H1 (cell line): Measurements from ENCODE around the gene AKT1. TPM values are rescaled to one million over a fixed set of nuclear protein-coding genes. Genes with fewer than 3 reads are reported as not detected.

ENCODE experiments used
- CTCF ChIA-PET: fragments of 300-600 bp; sonication (Branson Sonifier 250); formaldehyde crosslinking; loops from one replicate; lab custom pipeline; 2021; ENCODE audit not compliant: partially characterized antibody; lab: Charles Lee
- POLR2A ChIA-PET: fragments of 300-600 bp; sonication (Branson Sonifier 250); formaldehyde crosslinking; loops from one replicate; lab custom pipeline; 2021; ENCODE audit warnings: inconsistent platforms; ENCODE audit not compliant: partially characterized antibody; lab: Charles Lee
- DNase-seq, 2 experiments: peaks; one replicate each; pipeline versions ENCODE4 v3.0.0 to v3.0.0-alpha.2; 2010 to 2022; ENCODE audit warnings: low spot score in 2 of 2, low read depth in 1 of 2, mixed read lengths in 1 of 2
- FAIRE-seq: peaks from 2 replicates; lab custom pipeline; 2011; peaks lifted over from hg19 to GRCh38; lab: Jason Lieb, UNC
- H2AFZ ChIP-seq: 2 replicates; pipeline ENCODE4 v1.8.1; 2012; ENCODE audit warnings: low read length, inconsistent platforms
- H2AK5ac ChIP-seq: 2 replicates; pipeline ENCODE4 v1.6.1; 2013; ENCODE audit warnings: low read depth, low read length
- H2BK120ac ChIP-seq: replicated peaks from 2 replicates; pipeline ENCODE3; 2013; ENCODE audit warnings: low read depth, low read length, inconsistent platforms
- H2BK12ac ChIP-seq: 2 replicates; pipeline ENCODE4 v1.6.1; 2013; ENCODE audit warnings: low read depth, low read length
- H2BK15ac ChIP-seq: 2 replicates; pipeline ENCODE4 v1.6.1; 2013; ENCODE audit warnings: low read length
- H2BK20ac ChIP-seq: 2 replicates; pipeline ENCODE4 v1.6.1; 2013; ENCODE audit warnings: low read length
- H2BK5ac ChIP-seq: 2 replicates; pipeline ENCODE4 v1.6.1; 2013; ENCODE audit warnings: low read depth, low read length
- H3K14ac ChIP-seq: 2 replicates; pipeline ENCODE4 v1.6.1; 2013; ENCODE audit warnings: inconsistent platforms; ENCODE audit not compliant: insufficient read length
- H3K18ac ChIP-seq: 2 replicates; pipeline ENCODE4 v1.6.1; 2013; ENCODE audit warnings: low read length; ENCODE audit errors: extremely low read depth
- H3K23ac ChIP-seq: 2 replicates; pipeline ENCODE4 v1.6.1; 2013; ENCODE audit warnings: inconsistent platforms; ENCODE audit not compliant: insufficient read length
- H3K23me2 ChIP-seq: 2 replicates; pipeline ENCODE4 v1.6.1; 2013; ENCODE audit warnings: low read depth, low read length
- H3K27ac ChIP-seq: 2 replicates; pipeline ENCODE4 v1.6.1; 2011; ENCODE audit warnings: low read depth, low read length, inconsistent platforms
- H3K27me3 ChIP-seq, 4 experiments: replicated peaks in 1 of 4; 1 replicate in 1 of 4; 2 replicates in 3 of 4; pipeline versions ENCODE4 v1.6.1 to v1.8.1; 2011 to 2013; ENCODE audit warnings: low read length in 3 of 4, mild to moderate bottlenecking in 3 of 4, inconsistent platforms in 2 of 4, mixed read lengths in 2 of 4, moderate library complexity in 1 of 4; ENCODE audit not compliant: control insufficient read depth in 3 of 4, insufficient read depth in 3 of 4; ENCODE audit errors: extremely low read depth in 1 of 4
- H3K36me3 ChIP-seq, 4 experiments: 2 replicates each; pipeline versions ENCODE4 v1.6.1 to v1.8.1; 2011 to 2013; ENCODE audit warnings: mild to moderate bottlenecking in 4 of 4, low read length in 3 of 4, moderate library complexity in 2 of 4, control low read depth in 1 of 4, inconsistent platforms in 1 of 4; ENCODE audit not compliant: insufficient read depth in 4 of 4, control insufficient read depth in 2 of 4
- H3K4ac ChIP-seq: replicated peaks from 2 replicates; pipeline ENCODE3; 2013; ENCODE audit warnings: low read length, low read depth, mixed read lengths, inconsistent platforms; ENCODE audit not compliant: insufficient read length
- H3K4me1 ChIP-seq, 4 experiments: replicated peaks in 1 of 4; 1 replicate in 1 of 4; 2 replicates in 3 of 4; pipeline versions ENCODE4 v1.6.1 to v1.8.1; 2011 to 2013; ENCODE audit warnings: low read length in 3 of 4, inconsistent platforms in 2 of 4, mixed read lengths in 1 of 4; ENCODE audit not compliant: insufficient read depth in 4 of 4, control insufficient read depth in 3 of 4
- H3K4me2 ChIP-seq, 2 experiments: 2 replicates each; pipeline versions ENCODE4 v1.6.1 to v1.8.1; 2011 to 2013; ENCODE audit warnings: low read depth in 2 of 2, low read length in 2 of 2, control low read depth in 1 of 2, inconsistent platforms in 1 of 2, mild to moderate bottlenecking in 1 of 2; ENCODE audit not compliant: insufficient read depth in 1 of 2
- H3K4me3 ChIP-seq, 4 experiments: fragments of 200-600, 300-600 bp in 1 of 4; sonication (generic), shearing (Covaris generic), sonication (Bioruptor Twin) in 1 of 4; 2 replicates each; pipeline versions ENCODE4 v1.5.1 to v1.8.1; 2011 to 2016; ENCODE audit warnings: low read length in 4 of 4, low read depth in 3 of 4, control low read depth in 2 of 4, inconsistent platforms in 2 of 4, mild to moderate bottlenecking in 2 of 4, mixed read lengths in 1 of 4, moderate library complexity in 1 of 4; ENCODE audit not compliant: insufficient read depth in 2 of 4; ENCODE audit errors: extremely low read depth in 1 of 4
- H3K56ac ChIP-seq: replicated peaks from 2 replicates; pipeline ENCODE3; 2013; ENCODE audit warnings: low read depth, mild to moderate bottlenecking, mixed read lengths, low read length, inconsistent platforms; ENCODE audit not compliant: insufficient read length
- H3K79me1 ChIP-seq: 2 replicates; pipeline ENCODE4 v1.6.1; 2013; ENCODE audit warnings: low read depth, low read length, control low read depth
- H3K79me2 ChIP-seq, 2 experiments: 2 replicates each; pipeline versions ENCODE4 v1.6.1 to v1.8.1; 2012 to 2013; ENCODE audit warnings: low read length in 2 of 2, mild to moderate bottlenecking in 2 of 2, inconsistent platforms in 1 of 2; ENCODE audit not compliant: insufficient read depth in 2 of 2, control insufficient read depth in 1 of 2
- H3K9ac ChIP-seq, 4 experiments: replicated peaks in 1 of 4; 1 replicate in 1 of 4; 2 replicates in 3 of 4; pipeline versions ENCODE4 v1.6.1 to v1.8.1; 2011 to 2013; ENCODE audit warnings: low read depth in 3 of 4, low read length in 3 of 4, control low read depth in 2 of 4, mild to moderate bottlenecking in 2 of 4, moderate library complexity in 2 of 4, inconsistent platforms in 1 of 4; ENCODE audit errors: extremely low read depth in 1 of 4
- H3K9me3 ChIP-seq, 2 experiments: 2 replicates each; pipeline versions ENCODE4 v1.6.1 to v1.8.1; 2012 to 2013; ENCODE audit warnings: mild to moderate bottlenecking in 2 of 2, moderate library complexity in 2 of 2, control low read depth in 1 of 2, inconsistent platforms in 1 of 2, low read depth in 1 of 2, low read length in 1 of 2, mixed read lengths in 1 of 2; ENCODE audit not compliant: insufficient read depth in 2 of 2
- H4K20me1 ChIP-seq, 2 experiments: replicated peaks in 1 of 2; 2 replicates each; pipeline versions ENCODE3 to v1.8.1; 2011 to 2013; ENCODE audit warnings: inconsistent platforms in 2 of 2, low read length in 2 of 2, mild to moderate bottlenecking in 1 of 2; ENCODE audit not compliant: insufficient read depth in 2 of 2, control insufficient read depth in 1 of 2
- H4K5ac ChIP-seq: 2 replicates; pipeline ENCODE4 v1.6.1; 2013; ENCODE audit warnings: low read length, low read depth, mixed read lengths, inconsistent platforms; ENCODE audit not compliant: insufficient read length
- H4K8ac ChIP-seq: 2 replicates; pipeline ENCODE4 v1.8.0; 2013; ENCODE audit warnings: mild to moderate bottlenecking, moderate library complexity, low read length, inconsistent platforms; ENCODE audit not compliant: insufficient read depth; ENCODE audit errors: extremely low read depth
- H4K91ac ChIP-seq: replicated peaks from 2 replicates; pipeline ENCODE3; 2013; ENCODE audit warnings: low read length, mixed read lengths, inconsistent platforms; ENCODE audit not compliant: insufficient read length
- BRCA1 ChIP-seq: IDR thresholded peaks from 2 replicates; pipeline ENCODE4 v1.6.1; 2012; ENCODE audit warnings: low read depth, low read length, improper control_type of control experiment
- CEBPB ChIP-seq: IDR thresholded peaks from 2 replicates; pipeline ENCODE4 v1.6.1; 2012; ENCODE audit warnings: low read depth, low read length
- PHF8 ChIP-seq: fragments of 200-600 bp; sonication (generic); conservative IDR thresholded peaks from 2 replicates; pipeline ENCODE4 v1.7.1; 2012; ENCODE audit warnings: low read depth, mild to moderate bottlenecking, inconsistent platforms, low read length, moderate library complexity
- POU5F1 ChIP-seq: IDR thresholded peaks from 2 replicates; pipeline ENCODE4 v1.6.1; 2011; ENCODE audit warnings: low read depth, mild to moderate bottlenecking, low read length, moderate library complexity
- SIX5 ChIP-seq: IDR thresholded peaks from 2 replicates; pipeline ENCODE4 v1.6.1; 2011; ENCODE audit warnings: mild to moderate bottlenecking, low read depth, low read length
- SP1 ChIP-seq: IDR thresholded peaks from 2 replicates; pipeline ENCODE4 v1.6.1; 2011; ENCODE audit warnings: low read depth, low read length
- WGBS, 2 experiments: shearing (Covaris generic) in 1 of 2; methylation state at CpG; one replicate each; pipeline versions ENCODE4 v1.1.6 to v1.1.7; 2013 to 2015; ENCODE audit warnings: low lambda C conversion rate in 2 of 2, mixed read lengths in 2 of 2, inconsistent platforms in 1 of 2, low coverage in 1 of 2, missing lambda C conversion rate in 1 of 2; ENCODE audit not compliant: insufficient replicate concordance in 2 of 2, insufficient coverage in 1 of 2, insufficient read length in 1 of 2; ENCODE audit errors: extremely low coverage in 1 of 2, missing lambda C conversion rate in 1 of 2; 5-methylcytosine and 5-hydroxymethylcytosine counted together
- polyA plus RNA-seq, 7 experiments: library from polyadenylated mRNA; depleted of rRNA in 3 of 7; stranded (reverse) in 5 of 7; unstranded in 2 of 7; fragments of >200 nt in 5 of 7; fragments of 200-250 nt in 2 of 7; gene quantifications; 1 replicate in 5 of 7; 2 replicates in 1 of 7; 4 replicates in 1 of 7; pipeline versions ENCODE4 v1.2.1 to v1.2.3, GENCODE V29; 2011 to 2013; ENCODE audit warnings: missing spikeins in 2 of 7, mixed read lengths in 2 of 7
- total RNA-seq: library from RNA; stranded (reverse); fragmentation: NEBNext Ultra II Directional; extraction: Animal tissue kit (Norgen Biotek cat#: 25700); gene quantifications from 2 replicates; pipeline ENCODE4 v1.2.1, GENCODE V29; 2021
- TF ChIP-seq, protein P1 (sequence below): IDR thresholded peaks from 2 replicates; pipeline ENCODE4 v1.6.1; 2012; ENCODE audit warnings: low read length, inconsistent platforms
- TF ChIP-seq, protein P2 (sequence below): IDR thresholded peaks from 2 replicates; pipeline ENCODE4 v1.6.1; 2011; ENCODE audit warnings: low read depth, mild to moderate bottlenecking, low read length; ENCODE audit not compliant: insufficient read depth
- TF ChIP-seq, protein P3 (sequence below), 3 experiments: IDR thresholded peaks; 1 replicate in 2 of 3; 2 replicates in 1 of 3; pipeline versions ENCODE4 v1.5.1 to v1.6.1; 2011; ENCODE audit warnings: low read length in 3 of 3, mild to moderate bottlenecking in 3 of 3, inconsistent platforms in 2 of 3, low read depth in 1 of 3, moderate library complexity in 1 of 3; ENCODE audit not compliant: insufficient read depth in 1 of 3; ENCODE audit errors: control extremely low read depth in 1 of 3

The AKT1 gene
- total and polyA plus RNA-seq, 2 of the 8 experiments (the other 6 are each of a cell fraction or from before 2014, with no cell fraction given): 68.1 to 71.5 TPM

DNA sequence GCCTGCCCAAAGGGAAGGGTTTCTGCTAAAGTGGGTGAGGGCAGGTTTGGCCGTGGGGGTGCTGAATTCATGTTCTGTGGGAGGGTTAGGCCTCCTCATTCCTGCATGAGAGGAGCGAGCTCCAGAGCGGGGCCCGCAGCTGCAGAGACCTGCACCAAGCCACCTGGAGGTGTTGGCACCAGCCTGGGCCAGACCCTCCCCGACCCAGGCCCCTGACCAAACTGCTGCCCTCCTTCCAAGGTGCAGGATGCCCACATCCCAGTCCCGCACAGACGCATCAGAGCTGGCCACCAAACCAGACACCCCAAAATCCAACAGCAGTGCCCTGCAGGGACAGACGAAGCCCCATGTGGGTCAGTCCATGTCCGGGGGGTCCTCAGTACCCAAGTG is 61.0 kb downstream of the AKT1 start:
- POLR2A ChIA-PET: interaction anchor here (1.1 to 2.4 kb wide), 4 partner anchors 11 to 234 kb away, joined by 3 to 11 read pairs (median 4); partner anchors contain the start of gene SIVA1
- FAIRE-seq: no peak
- TF ChIP-seq CEBPB (no peak), SIX5 (no peak), PHF8 (no peak), SP1 (no peak), POU5F1 (no peak), BRCA1 (no peak)
- TF ChIP-seq, protein P1, sequence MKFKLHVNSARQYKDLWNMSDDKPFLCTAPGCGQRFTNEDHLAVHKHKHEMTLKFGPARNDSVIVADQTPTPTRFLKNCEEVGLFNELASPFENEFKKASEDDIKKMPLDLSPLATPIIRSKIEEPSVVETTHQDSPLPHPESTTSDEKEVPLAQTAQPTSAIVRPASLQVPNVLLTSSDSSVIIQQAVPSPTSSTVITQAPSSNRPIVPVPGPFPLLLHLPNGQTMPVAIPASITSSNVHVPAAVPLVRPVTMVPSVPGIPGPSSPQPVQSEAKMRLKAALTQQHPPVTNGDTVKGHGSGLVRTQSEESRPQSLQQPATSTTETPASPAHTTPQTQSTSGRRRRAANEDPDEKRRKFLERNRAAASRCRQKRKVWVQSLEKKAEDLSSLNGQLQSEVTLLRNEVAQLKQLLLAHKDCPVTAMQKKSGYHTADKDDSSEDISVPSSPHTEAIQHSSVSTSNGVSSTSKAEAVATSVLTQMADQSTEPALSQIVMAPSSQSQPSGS: no peak
- TF ChIP-seq, protein P2, sequence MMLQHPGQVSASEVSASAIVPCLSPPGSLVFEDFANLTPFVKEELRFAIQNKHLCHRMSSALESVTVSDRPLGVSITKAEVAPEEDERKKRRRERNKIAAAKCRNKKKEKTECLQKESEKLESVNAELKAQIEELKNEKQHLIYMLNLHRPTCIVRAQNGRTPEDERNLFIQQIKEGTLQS: no peak
- TF ChIP-seq, protein P3, sequence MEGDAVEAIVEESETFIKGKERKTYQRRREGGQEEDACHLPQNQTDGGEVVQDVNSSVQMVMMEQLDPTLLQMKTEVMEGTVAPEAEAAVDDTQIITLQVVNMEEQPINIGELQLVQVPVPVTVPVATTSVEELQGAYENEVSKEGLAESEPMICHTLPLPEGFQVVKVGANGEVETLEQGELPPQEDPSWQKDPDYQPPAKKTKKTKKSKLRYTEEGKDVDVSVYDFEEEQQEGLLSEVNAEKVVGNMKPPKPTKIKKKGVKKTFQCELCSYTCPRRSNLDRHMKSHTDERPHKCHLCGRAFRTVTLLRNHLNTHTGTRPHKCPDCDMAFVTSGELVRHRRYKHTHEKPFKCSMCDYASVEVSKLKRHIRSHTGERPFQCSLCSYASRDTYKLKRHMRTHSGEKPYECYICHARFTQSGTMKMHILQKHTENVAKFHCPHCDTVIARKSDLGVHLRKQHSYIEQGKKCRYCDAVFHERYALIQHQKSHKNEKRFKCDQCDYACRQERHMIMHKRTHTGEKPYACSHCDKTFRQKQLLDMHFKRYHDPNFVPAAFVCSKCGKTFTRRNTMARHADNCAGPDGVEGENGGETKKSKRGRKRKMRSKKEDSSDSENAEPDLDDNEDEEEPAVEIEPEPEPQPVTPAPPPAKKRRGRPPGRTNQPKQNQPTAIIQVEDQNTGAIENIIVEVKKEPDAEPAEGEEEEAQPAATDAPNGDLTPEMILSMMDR (IDR thresholded peaks at IDR 0.05; ENCODE audit: control extremely low read depth in 1 of 3, insufficient read depth in 1 of 3, low read depth in 1 of 3, low read length in 3 of 3): no peak

More for the DNA sequence above, 61.0 kb downstream of the AKT1 start:
- H3K4me1 ChIP-seq: no peaks in the 10 kb centered on the region; a peak in 2 of 7 replicates
- no peaks in the 10 kb centered on the region for H3K79me2 ChIP-seq
- H2BK5ac ChIP-seq: no peak overlapping the region
- no peak overlapping the region for H3K27ac ChIP-seq
- H4K20me1 ChIP-seq: peaks cover 0 to 6% of the 10 kb centered on the region in 2 experiments
- H3K36me3 ChIP-seq: no peaks in the 10 kb centered on the region
- H3K23me2 ChIP-seq: no peaks in the 10 kb centered on the region
- H4K8ac ChIP-seq: no peak overlapping the region
- H2AK5ac ChIP-seq: no peak overlapping the region
- CTCF ChIA-PET: interaction anchor here (1.9 to 4.6 kb wide), 2 partner anchors 9 to 12 kb away, joined by 6 to 18 read pairs; no protein-coding TSS in a partner anchor
- no peak overlapping the region for H2BK15ac ChIP-seq
- no peaks in the 10 kb centered on the region for H3K9me3 ChIP-seq
- DNase-seq: no peak
- no peak overlapping the region for H3K4me3 ChIP-seq
- H3K56ac ChIP-seq: no peak overlapping the region
- H4K91ac ChIP-seq: no peak overlapping the region
- H3K4ac ChIP-seq: no peak overlapping the region
- WGBS, 2 experiments: 81% methylated on average over 8 of the region's 9 CpGs; no CpG with 5 or more reads in 1 of the 2 experiments
- no peak overlapping the region for H2BK120ac ChIP-seq
- H3K27me3 ChIP-seq: peaks cover 0 to 5% (median 0%) of the 10 kb centered on the region in 4 experiments; a peak in 2 of 7 replicates
- no peaks in the 10 kb centered on the region for H3K79me1 ChIP-seq
- H3K4me2 ChIP-seq: no peak overlapping the region
- H2AFZ ChIP-seq: no peak overlapping the region
- no peak overlapping the region for H4K5ac ChIP-seq
- H3K23ac ChIP-seq: no peak overlapping the region
- no peak overlapping the region for H3K18ac ChIP-seq
- no peak overlapping the region for H2BK20ac ChIP-seq
- H3K9ac ChIP-seq: no peak overlapping the region
- H3K14ac ChIP-seq: no peak overlapping the region
- H2BK12ac ChIP-seq: no peak overlapping the region
